Sigmoid colon (tissue), 7 donors: ENCODE measurements around the gene PDLIM5. TPM values are rescaled to one million over a fixed set of nuclear protein-coding genes. Genes with fewer than 3 reads are reported as not detected.

ENCODE experiments used
- DNase-seq: peaks from one replicate; pipeline ENCODE4 v3.0.0-alpha.2; 2019
- H3K27ac ChIP-seq, 4 donors: fragments of 200-600 bp; sonication (generic); one replicate each; pipeline ENCODE4 v1.5.1; 2016 to 2019; ENCODE audit warnings: mild to moderate bottlenecking in 1 of 4
- H3K27me3 ChIP-seq, 3 donors: fragments of 200-600 bp; sonication (generic); one replicate each; pipeline ENCODE4 v1.5.1; 2019; ENCODE audit warnings: mild to moderate bottlenecking in 1 of 3
- H3K36me3 ChIP-seq, 4 donors: fragments of 200-600 bp; sonication (generic); one replicate each; pipeline ENCODE4 v1.5.1; 2016 to 2019
- H3K4me1 ChIP-seq, 4 donors: fragments of 200-600 bp; sonication (generic); one replicate each; pipeline ENCODE4 v1.5.1; 2017 to 2019
- H3K4me3 ChIP-seq, 4 donors: fragments of 200-600 bp; sonication (generic); one replicate each; pipeline ENCODE4 v1.5.1; 2017 to 2019; ENCODE audit warnings: mild to moderate bottlenecking in 2 of 4, moderate library complexity in 1 of 4
- H3K9me3 ChIP-seq, 4 donors: fragments of 200-600 bp in 3 of 4; sonication (generic) in 3 of 4; one replicate each; pipeline versions ENCODE4 v1.5.1 to v1.6.1; 2013 to 2019
- EP300 ChIP-seq, 4 donors: sonication (generic); formaldehyde crosslinking; IDR thresholded peaks; one replicate each; pipeline ENCODE4 v1.6.1; 2017; ENCODE audit warnings: antibody characterized with exemption in 4 of 4
- POLR2A ChIP-seq, 2 donors: fragments of 450-650 bp; IDR thresholded peaks; one replicate each; pipeline ENCODE4 v1.6.1; 2016; ENCODE audit warnings: antibody characterized with exemption in 2 of 2, mild to moderate bottlenecking in 2 of 2, moderate library complexity in 2 of 2
- POLR2AphosphoS5 ChIP-seq, 4 donors: sonication (generic); formaldehyde crosslinking; IDR thresholded peaks; one replicate each; pipeline ENCODE4 v1.6.1; 2017; ENCODE audit warnings: antibody characterized with exemption in 4 of 4
- whole genome bisulfite sequencing, 2 donors: extraction: QIAGEN DNeasy Blood & Tissue Kit; methylation state at CpG; one replicate each; pipeline ENCODE4 v1.1.7; 2013; 5-methylcytosine and 5-hydroxymethylcytosine counted together
- intact Hi-C: fragments of 100-400 bp; cut with DNase I; formaldehyde crosslinking; loops from one replicate; pipeline ENCODE4 v1.15.1; 2023
- polyA plus RNA-seq, 3 donors: library from polyadenylated mRNA; stranded (reverse); fragments of 200-250 nt; gene quantifications; one replicate each; pipeline ENCODE4 v1.2.3, GENCODE V29; 2013
- total RNA-seq, 4 donors: library from RNA; depleted of rRNA; stranded (reverse); fragments of >200 nt; gene quantifications; one replicate each; pipeline ENCODE4 v1.1.0, GENCODE V29; 2016
- TF ChIP-seq, protein P1 (sequence below), 4 experiments: fragments of 450-650 bp in 3 of 4; fragments of 200-600 bp in 1 of 4; IDR thresholded peaks; one replicate each; pipeline ENCODE4 v1.5.1; 2016 to 2019; ENCODE audit warnings: antibody characterized with exemption in 4 of 4, mild to moderate bottlenecking in 3 of 4, moderate library complexity in 2 of 4
- donor health status: healthy with polysubstance abuse.
- donor health status: Bipolar disorder and iron deficiency.
- donor health status: healthy.

Gene PDLIM5
- total and polyA plus RNA-seq, 7 donors = 31.2 to 221 (median 167) TPM

DNA sequence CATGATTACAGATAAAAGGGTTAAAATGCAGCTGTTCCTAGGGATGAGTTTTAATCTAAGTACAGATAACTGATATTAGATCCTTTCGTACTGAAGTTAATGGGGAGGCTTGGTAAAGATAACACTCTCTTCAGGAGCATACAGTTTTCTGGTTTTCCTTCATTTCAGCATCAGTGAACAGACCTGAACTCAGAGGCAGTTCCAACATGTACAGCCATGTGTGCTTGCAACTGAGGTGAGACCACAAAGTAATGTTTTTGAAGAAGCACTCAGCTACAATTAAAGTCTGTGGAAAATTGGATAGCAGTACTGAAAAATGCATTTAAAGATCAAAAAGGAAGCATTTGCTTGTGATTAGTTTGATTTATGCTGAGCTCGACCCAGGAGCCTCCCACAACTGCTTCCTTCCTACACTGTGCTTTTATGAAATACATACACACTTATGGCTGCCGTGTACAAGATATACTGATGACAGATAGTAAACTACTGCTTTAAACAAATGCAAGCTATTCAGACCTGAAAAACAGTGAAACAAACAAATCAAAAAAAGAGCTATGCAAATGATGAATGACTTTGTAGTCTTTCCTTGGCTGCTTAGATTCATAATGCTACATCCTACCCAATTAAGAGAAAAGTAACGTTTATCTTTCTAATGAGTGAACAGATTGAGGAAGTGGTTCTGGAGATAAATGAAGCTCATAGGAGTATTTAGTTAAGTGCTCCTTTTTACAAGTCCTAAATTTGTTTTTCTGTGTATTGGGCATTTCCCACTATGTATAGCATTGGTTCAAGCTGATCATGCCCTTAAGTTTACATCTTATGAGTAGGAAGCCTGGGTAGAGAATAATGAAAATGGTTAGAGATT is 68.4 kb downstream of the PDLIM5 start:
- H3K4me1 ChIP-seq = peaks cover 0 to 99% (median 75%) of the 10 kb centered on the region in 4 donors
- H3K9me3 ChIP-seq = no peaks in the 10 kb centered on the region
- peak overlapping the region in 2 of 4 donors; percentile 79 to 84 for H3K27ac ChIP-seq
- TF ChIP-seq POLR2A (IDR thresholded peaks at IDR 0.05) (no peak), EP300 (IDR thresholded peaks at IDR 0.05) (no peak), POLR2AphosphoS5 (IDR thresholded peaks at IDR 0.05) (no peak)
- TF ChIP-seq, protein P1, sequence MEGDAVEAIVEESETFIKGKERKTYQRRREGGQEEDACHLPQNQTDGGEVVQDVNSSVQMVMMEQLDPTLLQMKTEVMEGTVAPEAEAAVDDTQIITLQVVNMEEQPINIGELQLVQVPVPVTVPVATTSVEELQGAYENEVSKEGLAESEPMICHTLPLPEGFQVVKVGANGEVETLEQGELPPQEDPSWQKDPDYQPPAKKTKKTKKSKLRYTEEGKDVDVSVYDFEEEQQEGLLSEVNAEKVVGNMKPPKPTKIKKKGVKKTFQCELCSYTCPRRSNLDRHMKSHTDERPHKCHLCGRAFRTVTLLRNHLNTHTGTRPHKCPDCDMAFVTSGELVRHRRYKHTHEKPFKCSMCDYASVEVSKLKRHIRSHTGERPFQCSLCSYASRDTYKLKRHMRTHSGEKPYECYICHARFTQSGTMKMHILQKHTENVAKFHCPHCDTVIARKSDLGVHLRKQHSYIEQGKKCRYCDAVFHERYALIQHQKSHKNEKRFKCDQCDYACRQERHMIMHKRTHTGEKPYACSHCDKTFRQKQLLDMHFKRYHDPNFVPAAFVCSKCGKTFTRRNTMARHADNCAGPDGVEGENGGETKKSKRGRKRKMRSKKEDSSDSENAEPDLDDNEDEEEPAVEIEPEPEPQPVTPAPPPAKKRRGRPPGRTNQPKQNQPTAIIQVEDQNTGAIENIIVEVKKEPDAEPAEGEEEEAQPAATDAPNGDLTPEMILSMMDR (IDR thresholded peaks at IDR 0.05) = no peak
- 47 to 73% methylated on average over 4 of the region's 4 CpGs for WGBS, 2 donors
- H3K36me3 ChIP-seq = no peaks in the 10 kb centered on the region
- no peak overlapping the region for H3K4me3 ChIP-seq
- DNase-seq = no peak
- intact Hi-C loops = no loop called here
- no peaks in the 10 kb centered on the region for H3K27me3 ChIP-seq

DNA sequence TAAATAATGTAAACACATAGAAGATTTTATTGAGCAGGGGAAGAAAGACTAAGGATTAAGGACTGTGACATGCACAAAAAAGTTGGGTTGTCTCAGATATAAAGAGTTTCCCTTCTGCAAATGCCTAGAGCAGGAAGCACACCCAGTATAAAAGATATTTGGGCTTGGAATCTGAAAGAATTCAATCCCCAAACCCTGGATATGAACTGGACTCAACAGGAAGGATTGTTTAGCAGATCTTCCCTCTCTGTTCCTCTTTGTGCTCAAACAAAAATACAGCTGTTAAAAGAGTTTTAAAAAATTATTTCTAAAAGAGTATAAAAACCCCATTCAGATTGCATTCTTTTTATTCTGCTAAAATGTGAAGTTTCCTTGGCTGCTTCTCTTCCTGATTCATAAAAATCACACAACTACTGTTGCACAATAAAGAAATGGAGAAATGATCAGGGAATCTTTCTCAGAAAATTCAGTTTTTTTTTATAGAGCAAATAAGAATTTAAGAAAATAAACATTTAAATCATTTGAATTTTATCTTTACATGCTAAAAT is 71.4 kb downstream of the PDLIM5 start:
- DNase-seq = no peak
- TF ChIP-seq POLR2A (IDR thresholded peaks at IDR 0.05) = no peak
- TF ChIP-seq POLR2AphosphoS5 (IDR thresholded peaks at IDR 0.05) = no peak
- TF ChIP-seq, protein P1 (IDR thresholded peaks at IDR 0.05) = no peak
- no peak for TF ChIP-seq EP300 (IDR thresholded peaks at IDR 0.05)
- Histone ChIP-seq H3K27ac (peak overlapping the region; percentile 44 to 84 (median 62)), H3K27me3 (no peaks in the 10 kb centered on the region), H3K4me1 (peaks cover 0 to 97% (median 74%) of the 10 kb centered on the region in 4 donors), H3K36me3 (no peaks in the 10 kb centered on the region), H3K4me3 (no peak overlapping the region), H3K9me3 (no peaks in the 10 kb centered on the region)
- intact Hi-C loops = no loop called here

DNA sequence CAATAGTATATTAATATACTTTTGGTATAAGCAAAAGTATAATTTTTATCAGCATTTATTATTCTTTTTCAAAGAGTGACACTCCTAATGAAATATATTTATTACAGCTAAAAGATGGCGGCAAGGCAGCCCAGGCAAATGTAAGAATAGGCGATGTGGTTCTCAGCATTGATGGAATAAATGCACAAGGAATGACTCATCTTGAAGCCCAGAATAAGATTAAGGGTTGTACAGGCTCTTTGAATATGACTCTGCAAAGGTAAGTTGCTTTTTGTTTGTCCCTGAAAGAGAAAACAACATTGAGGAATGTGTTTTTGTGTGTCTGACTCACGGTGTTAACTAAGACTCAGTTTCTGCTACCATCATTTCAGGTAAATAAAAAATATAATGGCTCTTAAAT is 71.9 kb downstream of the PDLIM5 start:
- Histone ChIP-seq H3K4me3 (no peak overlapping the region), H3K4me1 (peaks cover 0 to 92% (median 72%) of the 10 kb centered on the region in 4 donors), H3K36me3 (no peaks in the 10 kb centered on the region), H3K27ac (peak overlapping the region; percentile 25 to 84 (median 62)), H3K9me3 (no peaks in the 10 kb centered on the region), H3K27me3 (no peaks in the 10 kb centered on the region)
- intact Hi-C loops = loop anchor here (2.0 kb wide), 1 partner anchor 69 kb away; no protein-coding TSS in a partner anchor
- TF ChIP-seq POLR2AphosphoS5 (IDR thresholded peaks at IDR 0.05) (no peak), EP300 (IDR thresholded peaks at IDR 0.05) (no peak), POLR2A (IDR thresholded peaks at IDR 0.05) (no peak)
- TF ChIP-seq, protein P1 (IDR thresholded peaks at IDR 0.05) = no peak
- DNase-seq = no peak
- WGBS, 2 donors = 92 to 94% methylated on average over 3 of the region's 3 CpGs

DNA sequence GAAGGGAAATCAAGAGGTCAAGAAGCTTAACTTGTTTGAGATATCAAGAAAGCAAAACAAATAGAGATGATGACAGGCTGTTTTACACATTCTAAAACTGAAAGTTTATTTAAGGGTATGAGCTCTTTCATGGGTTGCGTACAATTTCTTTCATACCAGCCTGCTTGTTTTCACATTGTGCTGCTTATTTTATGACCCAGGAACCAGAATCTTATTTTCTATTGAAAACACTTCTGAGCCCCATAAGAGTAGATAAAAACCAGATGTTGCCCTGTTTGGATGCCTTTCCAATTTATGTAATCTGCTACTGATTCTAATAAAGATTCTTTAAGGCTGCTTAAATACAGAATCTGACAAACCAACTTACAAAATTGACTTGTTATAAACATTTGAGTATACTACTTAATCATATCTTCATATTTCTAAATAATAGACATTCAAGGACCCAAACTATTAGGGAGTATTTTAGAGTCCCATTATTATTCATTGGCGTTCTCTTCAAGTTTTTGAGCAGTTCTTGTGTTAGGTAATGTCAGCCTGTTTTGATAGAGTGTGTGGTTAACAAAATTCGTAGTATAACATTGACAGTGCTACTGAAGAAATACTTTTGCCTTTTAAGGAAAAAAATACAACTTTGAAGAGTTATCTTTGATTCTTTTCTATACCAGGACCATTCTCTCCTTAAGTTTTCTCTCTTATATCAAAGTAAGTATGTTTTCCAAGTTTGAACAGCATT is 74.4 kb downstream of the PDLIM5 start:
- no peaks in the 10 kb centered on the region for H3K9me3 ChIP-seq
- no peaks in the 10 kb centered on the region for H3K36me3 ChIP-seq
- intact Hi-C loops = loop anchor here (2.0 kb wide), 1 partner anchor 71 kb away; no protein-coding TSS in a partner anchor
- WGBS, 2 donors = 57% methylated on average over 3 of the region's 3 CpGs
- H3K27ac ChIP-seq = peak overlapping the region; percentile 51 to 84 (median 74)
- no peaks in the 10 kb centered on the region for H3K27me3 ChIP-seq
- peak overlapping the region in 2 of 4 donors; percentile 12 to 15 for H3K4me3 ChIP-seq
- DNase-seq = no peak
- peaks cover 0 to 84% (median 54%) of the 10 kb centered on the region in 4 donors for H3K4me1 ChIP-seq
- TF ChIP-seq POLR2AphosphoS5 (IDR thresholded peaks at IDR 0.05) = peak in 2 of 4 donors; percentile 56 to 69
- TF ChIP-seq EP300 (IDR thresholded peaks at IDR 0.05) = peak in 1 of 4 donors; percentile 60
- TF ChIP-seq, protein P1 (IDR thresholded peaks at IDR 0.05) = no peak
- TF ChIP-seq POLR2A (IDR thresholded peaks at IDR 0.05) = no peak
